Measurements from ENCODE around the gene GNLY.

DNA sequence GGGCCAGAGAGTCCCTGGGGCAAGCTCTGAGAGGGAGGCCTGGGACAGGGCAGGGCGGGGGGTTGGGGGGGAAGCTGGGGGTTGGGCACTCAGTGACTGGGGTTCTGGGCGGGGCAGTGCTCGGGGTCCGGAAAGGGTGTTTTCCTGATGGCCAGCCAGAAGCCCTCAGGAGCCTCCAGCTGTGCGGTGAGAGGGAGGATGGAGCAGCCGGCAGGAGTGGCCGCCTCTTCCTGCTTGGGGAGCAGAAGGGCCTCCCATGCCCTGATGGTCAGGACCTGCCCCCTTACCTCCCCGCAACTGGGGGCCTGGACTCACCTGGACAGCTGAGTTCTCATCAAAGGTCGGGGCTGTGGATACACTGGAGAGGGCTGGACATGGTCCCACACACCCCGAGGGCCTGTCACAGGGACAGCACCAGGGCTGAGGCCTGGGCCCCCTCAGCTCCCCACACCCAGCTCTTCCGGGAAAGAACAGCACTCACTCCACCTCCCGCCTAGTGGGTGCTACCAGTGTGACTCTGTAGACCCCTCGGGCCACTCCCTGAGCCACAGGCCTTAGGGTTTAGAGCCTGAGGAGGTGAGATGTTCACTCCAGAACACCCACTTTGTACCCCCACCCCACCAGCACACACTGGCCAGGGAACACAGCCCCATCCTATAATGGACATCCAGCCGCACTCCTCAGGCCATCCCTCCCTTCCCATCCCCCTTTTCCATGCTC is 32.9 kb upstream of the GNLY start:
- TF ChIP-seq POLR2AphosphoS5 (IDR thresholded peaks at IDR 0.05; ENCODE audit: insufficient read depth, low read depth, low read length) (no peak), GATA2 (IDR thresholded peaks at IDR 0.05; ENCODE audit: insufficient read depth, insufficient read length, low read depth, low read length) (no peak), EZH2 (IDR thresholded peaks at IDR 0.05; ENCODE audit: borderline replicate concordance, low read depth, low read length, severe bottlenecking) (no peak), FOS (IDR thresholded peaks at IDR 0.05; ENCODE audit: borderline replicate concordance, insufficient read depth, low read length) (no peak), POLR2A (IDR thresholded peaks at IDR 0.05; ENCODE audit: low read depth, low read length) (no peak), MYC (IDR thresholded peaks at IDR 0.05; ENCODE audit: low read depth, low read length) (no peak), JUN (IDR thresholded peaks at IDR 0.05; ENCODE audit: borderline replicate concordance, insufficient read depth, insufficient read length, low read depth) (no peak)
- TF ChIP-seq, protein P1, sequence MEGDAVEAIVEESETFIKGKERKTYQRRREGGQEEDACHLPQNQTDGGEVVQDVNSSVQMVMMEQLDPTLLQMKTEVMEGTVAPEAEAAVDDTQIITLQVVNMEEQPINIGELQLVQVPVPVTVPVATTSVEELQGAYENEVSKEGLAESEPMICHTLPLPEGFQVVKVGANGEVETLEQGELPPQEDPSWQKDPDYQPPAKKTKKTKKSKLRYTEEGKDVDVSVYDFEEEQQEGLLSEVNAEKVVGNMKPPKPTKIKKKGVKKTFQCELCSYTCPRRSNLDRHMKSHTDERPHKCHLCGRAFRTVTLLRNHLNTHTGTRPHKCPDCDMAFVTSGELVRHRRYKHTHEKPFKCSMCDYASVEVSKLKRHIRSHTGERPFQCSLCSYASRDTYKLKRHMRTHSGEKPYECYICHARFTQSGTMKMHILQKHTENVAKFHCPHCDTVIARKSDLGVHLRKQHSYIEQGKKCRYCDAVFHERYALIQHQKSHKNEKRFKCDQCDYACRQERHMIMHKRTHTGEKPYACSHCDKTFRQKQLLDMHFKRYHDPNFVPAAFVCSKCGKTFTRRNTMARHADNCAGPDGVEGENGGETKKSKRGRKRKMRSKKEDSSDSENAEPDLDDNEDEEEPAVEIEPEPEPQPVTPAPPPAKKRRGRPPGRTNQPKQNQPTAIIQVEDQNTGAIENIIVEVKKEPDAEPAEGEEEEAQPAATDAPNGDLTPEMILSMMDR (IDR thresholded peaks at IDR 0.05; ENCODE audit: extremely low read depth in 1 of 2, insufficient read depth in 1 of 2, low read depth in 1 of 2, low read length in 2 of 2) = no peak
- TF ChIP-seq, protein P2, sequence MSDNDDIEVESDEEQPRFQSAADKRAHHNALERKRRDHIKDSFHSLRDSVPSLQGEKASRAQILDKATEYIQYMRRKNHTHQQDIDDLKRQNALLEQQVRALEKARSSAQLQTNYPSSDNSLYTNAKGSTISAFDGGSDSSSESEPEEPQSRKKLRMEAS (IDR thresholded peaks at IDR 0.05; ENCODE audit: insufficient read depth, insufficient read length) = no peak

All from endothelial cell of umbilical vein (primary cell).